ENCODE data around the gene PACRG.

DNA sequence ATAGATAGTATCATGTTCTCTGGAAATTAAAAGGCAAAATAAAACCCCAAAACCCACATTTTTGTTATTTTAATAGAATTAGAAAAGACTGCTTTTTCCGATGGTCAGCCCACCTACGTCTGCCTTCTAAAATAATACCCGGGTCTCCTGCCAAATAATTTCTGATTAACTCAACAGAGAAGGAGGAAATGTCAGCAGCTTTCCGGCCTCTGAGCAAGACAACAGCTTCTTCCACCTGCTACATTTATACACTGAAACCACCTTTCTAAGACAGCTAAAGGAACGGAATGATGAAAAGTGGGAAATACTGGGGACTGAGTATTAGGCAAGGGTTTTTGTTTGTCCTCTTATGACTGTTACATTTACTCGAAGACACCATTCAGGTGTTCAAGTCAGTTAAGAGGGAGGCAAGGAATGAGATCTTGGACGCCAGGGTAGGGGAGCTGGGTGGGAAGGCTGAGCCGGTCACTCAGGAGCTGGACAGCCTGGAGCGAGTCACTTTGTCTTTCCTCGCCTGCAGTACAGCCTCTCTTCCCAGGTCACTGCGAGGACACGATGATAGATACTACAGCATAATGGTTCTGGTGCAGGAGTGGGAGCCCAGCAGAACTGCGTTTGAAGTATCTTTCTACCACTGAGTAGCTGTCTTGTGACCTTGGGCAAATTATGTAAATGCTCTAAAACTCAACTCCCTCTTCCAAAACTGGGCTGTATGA lies 590.5 kb downstream of the PACRG start:
- TF ChIP-seq, protein P1, sequence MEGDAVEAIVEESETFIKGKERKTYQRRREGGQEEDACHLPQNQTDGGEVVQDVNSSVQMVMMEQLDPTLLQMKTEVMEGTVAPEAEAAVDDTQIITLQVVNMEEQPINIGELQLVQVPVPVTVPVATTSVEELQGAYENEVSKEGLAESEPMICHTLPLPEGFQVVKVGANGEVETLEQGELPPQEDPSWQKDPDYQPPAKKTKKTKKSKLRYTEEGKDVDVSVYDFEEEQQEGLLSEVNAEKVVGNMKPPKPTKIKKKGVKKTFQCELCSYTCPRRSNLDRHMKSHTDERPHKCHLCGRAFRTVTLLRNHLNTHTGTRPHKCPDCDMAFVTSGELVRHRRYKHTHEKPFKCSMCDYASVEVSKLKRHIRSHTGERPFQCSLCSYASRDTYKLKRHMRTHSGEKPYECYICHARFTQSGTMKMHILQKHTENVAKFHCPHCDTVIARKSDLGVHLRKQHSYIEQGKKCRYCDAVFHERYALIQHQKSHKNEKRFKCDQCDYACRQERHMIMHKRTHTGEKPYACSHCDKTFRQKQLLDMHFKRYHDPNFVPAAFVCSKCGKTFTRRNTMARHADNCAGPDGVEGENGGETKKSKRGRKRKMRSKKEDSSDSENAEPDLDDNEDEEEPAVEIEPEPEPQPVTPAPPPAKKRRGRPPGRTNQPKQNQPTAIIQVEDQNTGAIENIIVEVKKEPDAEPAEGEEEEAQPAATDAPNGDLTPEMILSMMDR (IDR thresholded peaks at IDR 0.05), result no peak
- TF ChIP-seq POLR2A (IDR thresholded peaks at IDR 0.05) (no peak), EP300 (IDR thresholded peaks at IDR 0.05) (no peak)

All from ovary (tissue), 3 donors.